ENCODE measurements around the gene LRRC63.
"Not testable (repeated sequence)": the region's sequence is repeated elsewhere in the genome, so short reads cannot be mapped to it uniquely, and the experiment has no call there.

LRRC63 gene

DNA sequence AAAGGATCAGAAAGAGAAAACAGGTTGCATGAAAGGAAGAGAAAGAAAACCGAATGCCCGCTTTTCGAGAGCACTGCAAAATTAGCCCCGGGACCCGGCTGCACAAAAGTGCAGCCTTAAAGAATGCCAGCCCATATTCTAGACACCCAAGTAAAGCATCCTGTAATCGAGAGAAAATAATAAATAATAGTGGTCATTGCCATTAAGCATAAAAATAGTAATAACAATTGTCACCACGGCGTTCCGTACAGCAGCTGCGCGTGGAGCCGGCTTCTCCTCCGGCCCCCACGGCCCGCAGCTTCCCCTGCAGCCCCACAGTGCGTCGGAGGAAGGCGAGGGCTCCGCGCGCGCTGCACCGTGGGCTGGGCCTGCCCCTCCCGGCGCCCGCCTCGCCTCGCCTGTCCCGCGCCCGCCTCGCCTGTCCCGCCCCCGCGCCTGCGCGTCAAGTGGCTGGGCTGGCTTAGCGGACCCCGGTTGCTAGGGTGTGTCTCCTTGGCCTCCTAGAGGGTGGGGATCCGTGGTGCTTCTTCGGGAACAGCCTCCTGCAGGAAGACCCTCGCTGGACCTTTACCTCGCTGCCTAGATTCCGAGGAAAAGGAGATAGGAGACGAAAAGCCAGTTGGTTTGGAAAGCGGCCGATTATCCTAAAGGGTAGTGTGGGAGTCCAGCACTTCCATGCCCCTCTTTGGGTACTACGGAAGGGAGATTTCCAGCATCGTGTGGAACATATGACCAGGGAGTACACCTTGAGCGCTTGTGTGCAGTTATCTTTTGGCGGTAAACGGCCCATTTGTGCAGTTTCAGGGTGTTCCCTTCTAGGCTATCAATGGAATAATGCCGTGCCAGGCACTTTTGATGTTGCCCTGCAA is at the start of gene LRRC63:
LRRC63 (plus strand) TSS at position 446 of the 869 bp plus-strand sequence. CDS start 1,107 bp downstream, outside the sequence.
- peak; percentile 42 for DNase-seq

- not testable (repeated sequence) for DNase-seq
These were observed 49.0 kb upstream of the LRRC63 start for GRCh38 chr13:46162741-46163140.

DNA sequence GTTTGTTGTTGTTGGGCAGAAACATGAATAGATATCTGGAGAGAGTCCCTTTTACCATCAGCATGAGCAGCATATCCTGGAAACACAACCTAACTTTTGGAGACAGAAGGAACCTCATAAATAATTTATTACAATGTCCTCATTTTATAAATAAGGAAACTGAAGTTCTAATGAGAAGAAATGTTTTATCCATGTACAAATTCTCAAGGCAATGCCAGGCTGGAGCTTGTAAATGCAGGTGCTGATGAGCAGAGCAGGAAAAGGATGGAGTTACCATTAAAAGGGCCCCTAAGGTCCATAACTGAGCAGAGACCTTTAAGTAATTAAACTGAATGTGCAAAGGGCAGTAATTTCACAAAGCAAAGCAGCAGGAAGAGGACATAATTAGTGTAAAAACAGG is 47.1 kb upstream of the LRRC63 start:
- no peak for DNase-seq

DNA sequence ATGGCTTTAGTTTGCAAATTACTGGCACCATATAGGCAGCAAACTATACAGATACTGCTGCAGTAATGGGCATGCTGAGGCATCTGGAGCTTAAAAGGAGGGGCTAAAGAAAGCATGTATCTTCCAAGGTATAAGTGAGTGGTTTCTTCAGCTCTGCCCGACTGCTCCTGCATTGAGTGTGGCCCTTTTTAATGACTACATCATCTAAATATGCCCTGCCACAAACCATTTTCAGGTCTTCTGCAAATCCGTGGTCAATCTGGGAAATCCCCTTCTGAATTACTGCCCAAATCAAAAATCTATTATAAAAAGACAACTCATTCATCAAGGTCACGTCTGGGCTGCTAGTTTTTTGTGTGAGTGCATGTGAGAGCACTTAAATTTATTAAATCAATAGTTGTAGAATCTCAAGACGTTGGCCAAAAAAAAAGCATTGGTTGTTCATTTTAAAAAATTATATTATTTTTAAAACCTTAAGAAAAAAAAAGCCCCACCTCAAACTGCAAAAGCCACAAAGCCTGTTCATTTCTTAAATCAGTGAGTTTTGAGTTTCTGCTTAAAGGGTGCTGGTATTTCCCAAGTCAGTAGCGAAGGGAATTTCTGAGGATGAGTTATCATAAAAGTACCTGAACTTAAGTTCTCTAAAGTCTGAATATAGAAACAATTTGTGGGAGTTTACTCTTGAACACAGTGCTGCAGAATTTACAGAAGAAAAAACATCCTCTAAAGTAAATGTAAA is 46.1 kb upstream of the LRRC63 start:
- DNase-seq, result no peak

- no peak for DNase-seq
These were observed 45.5 kb upstream of the LRRC63 start for GRCh38 chr13:46166224-46166584.

- DNase-seq, result no peak
These were observed 44.6 kb upstream of the LRRC63 start for GRCh38 chr13:46166947-46167610.

DNA sequence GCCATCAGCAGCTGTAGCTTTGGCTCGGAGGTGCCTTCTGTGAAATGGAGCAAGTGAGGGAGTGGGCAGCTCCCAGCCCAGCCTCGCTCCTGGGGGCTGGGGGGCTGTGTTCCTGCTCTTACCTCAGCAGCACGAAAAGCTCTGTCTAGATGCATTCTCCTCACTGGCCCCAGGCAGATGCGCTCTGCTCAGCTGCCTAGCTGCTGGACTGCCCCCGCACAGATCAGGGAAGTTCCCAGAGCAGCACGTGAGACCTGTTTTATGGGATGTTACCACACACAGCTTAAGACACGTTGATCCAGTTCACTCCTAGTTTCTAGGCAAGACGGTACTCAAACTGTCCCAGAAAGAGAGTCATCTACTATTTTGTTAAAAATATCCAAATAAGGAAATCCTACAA is 43.4 kb upstream of the LRRC63 start:
- DNase-seq, result no peak

GRCh38 chr13:46168783-46169182 is 42.9 kb upstream of the LRRC63 start:
- DNase-seq, result no peak

DNA sequence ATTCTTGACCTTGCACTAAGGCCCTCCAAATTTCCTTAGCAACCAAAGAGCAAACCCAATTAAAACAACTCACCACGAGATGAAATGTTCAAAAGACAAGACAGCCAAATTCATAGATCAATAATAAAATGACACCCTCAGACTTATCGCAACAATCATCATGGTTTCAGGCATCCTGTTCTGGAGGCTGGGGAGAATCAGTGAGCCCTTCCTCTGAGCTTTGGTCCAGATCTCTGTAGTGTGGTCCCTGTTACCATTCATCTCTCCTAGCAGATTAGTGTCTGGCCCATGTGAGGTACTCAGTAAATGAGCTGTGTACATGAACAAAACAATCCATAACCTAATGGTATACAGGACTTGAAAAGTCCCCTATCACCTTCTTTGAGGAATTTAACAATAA is 42.0 kb upstream of the LRRC63 start:
- DNase-seq, result no peak

- no peak for DNase-seq
These were observed 41.5 kb upstream of the LRRC63 start for GRCh38 chr13:46170268-46170667.

DNA sequence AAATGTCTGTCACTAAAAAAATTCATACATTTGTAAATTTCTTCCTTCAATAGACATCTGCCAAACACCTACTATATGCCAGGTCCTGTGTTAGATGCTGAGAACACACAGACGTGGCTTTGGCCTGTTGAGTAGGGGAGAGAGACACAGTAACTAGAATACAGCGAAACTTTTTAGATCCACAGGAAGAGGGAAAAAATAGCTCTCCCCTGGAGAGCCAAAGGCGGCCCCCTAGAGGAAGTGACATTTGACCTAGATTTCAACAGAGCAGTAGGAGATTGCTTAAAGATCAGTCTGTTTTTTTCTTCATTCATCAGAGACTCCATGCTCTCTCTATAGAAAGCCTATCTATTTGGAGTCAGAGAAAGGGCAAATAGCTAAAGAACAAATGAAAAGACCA is 41.0 kb upstream of the LRRC63 start:
- no peak for DNase-seq

DNA sequence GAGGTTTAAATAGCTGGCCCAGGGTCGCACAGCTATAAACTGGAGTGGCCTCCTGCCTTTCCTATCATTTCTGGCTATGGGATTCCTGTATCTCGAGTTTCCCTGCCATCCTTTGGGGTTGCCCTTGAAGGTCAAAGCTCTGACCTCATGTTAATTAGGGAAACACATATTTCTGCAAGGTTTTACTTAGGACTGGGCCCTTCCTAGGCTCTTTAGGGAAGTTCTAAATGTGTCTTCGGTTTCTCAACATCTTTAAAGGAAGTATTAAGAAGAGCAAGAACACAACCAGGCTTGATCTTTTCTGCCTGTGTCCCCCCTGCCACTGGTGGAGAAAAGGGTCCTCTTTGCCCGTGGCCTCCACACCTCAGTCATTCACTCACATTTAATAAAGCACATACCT is 40.5 kb upstream of the LRRC63 start:
- no peak for DNase-seq

GRCh38 chr13:46171739-46172138 is 40.0 kb upstream of the LRRC63 start:
- DNase-seq, result no peak

GRCh38 chr13:46172531-46172991 is 39.2 kb upstream of the LRRC63 start:
- DNase-seq, result no peak

DNA sequence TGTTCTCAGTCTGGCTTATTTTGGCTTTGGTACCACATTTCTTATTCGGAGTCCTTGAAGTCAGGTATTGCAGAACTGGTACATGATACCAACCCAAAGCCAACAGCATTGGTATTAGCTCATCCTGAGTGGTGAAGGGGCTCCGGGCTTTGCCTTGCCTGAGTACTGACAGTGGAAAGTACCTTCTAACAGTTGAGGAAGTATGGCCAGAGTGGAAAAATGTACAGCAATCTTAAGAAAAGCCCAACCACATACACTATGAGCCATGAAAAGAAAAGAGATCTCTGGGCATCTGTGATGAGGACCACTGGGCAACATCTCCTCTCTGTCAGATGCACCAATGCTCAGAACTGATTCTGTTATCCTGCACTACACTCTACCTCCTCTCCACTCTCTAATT is 38.1 kb upstream of the LRRC63 start:
- no peak for DNase-seq

DNA sequence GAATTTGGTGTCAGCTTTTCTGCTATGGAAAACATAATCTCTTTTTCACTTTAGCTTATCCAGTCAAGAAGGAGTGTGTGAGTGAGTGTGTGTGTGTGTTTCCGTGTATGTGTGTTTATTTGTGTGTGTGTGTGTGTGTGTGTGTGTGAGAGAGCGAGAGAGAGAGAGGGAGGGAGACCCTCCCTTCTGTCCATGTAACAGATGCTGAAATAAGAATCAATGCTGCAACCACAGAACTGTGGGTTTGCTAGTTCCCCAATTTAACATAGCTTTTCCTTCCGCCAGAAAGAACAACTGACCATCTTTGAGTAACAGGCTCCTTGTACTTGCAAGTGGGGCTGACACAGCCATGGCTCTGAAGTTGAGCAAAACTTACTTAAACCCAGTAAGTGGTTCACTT is 35.0 kb upstream of the LRRC63 start:
- DNase-seq, result no peak

DNA sequence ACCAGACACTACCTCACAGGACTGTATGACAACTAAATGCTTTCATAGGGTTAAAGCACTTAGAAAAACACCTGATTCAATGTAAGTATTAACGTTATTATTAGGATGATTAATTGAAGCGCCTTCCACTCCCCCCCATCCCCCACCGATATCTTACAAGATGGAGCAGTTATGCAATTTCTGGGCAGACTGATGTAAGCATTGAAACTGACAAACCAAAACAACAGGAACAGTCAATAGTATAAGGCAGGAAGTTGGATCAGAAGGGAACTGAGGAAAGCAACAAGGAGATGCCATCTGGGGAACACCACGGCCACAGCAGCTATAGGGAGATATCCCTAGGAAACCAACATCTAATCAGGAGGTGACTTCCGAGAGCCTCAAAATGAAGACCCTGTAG is 33.6 kb upstream of the LRRC63 start:
- DNase-seq, result no peak

DNA sequence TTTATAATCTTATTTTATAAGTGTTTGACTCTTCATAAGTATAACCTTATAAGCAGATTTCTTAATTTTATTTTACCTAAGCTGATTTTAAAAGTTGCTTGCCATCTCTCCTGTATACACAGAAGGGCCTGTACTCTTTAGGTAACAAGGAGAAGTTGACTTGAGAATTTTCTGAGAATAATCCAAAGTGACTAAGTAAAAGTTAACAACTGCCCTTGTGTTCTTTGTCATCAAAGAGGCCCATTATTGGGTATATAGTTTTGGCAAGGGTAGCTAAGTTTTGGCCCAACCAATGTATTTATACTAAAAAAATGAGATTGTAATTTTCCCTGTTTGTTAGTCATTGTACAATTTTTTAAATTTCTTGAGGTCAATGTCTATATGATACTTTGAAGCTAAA is 32.9 kb upstream of the LRRC63 start:
- no peak for DNase-seq

- DNase-seq, result no peak
These were observed 32.2 kb upstream of the LRRC63 start for GRCh38 chr13:46179491-46179908.

DNA sequence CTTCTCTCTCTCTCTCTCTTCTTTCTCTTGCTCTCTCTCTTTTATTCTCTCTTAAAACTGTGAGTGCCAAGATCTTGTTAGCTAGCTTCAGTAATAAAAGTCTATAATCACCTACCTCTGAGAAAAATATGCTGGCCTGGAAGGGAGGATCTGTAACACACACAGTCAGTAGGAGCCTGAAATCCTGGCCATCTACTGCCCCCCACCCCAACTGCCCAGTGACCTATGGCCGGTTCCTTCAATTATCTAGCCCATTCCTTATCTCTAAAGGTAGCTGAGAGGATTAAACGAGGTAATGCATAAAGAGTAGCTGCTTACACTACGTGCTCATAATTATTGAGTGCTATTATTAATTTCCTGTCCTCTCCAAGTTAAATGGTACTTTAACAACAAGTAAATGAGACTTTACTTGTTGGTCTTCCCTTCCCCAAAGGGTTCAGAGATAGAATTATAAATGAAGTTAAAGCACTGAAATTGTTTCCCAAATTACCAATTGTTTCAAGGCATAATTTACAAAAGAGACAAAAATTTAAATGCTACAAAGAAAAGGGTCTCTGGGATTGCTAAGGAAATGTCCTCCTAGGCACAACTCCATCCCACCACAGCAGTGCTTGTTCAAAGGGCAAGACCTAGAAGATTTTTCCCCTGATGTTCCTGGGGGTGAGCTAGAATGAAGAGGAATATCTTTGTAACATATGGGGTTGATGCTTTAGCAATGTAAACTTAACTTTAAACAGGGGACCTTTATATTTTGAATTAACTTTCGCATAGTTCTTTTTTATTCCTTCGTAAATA is 31.6 kb upstream of the LRRC63 start:
- no peak for DNase-seq

DNA sequence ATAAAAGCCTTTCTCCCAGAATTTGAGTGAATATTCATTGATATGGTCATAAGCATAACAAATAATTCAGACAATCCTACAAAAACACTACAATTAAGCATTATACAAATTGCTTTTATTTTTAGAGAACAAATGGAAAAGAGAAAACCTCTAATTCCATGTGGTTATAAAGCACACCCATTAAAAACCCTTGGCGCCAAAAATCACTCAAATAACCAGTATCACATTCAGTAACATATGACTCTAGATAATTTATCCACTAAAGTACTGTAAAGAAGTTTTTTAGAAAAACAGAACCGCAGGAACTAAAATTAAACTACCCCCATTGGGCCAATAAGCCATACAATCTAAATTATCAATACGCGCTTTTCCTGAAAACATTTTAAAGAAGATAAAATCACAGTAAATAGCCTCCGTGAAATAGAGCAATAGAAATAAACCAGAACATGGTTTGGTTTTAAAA is 30.3 kb upstream of the LRRC63 start:
- no peak for DNase-seq

DNA sequence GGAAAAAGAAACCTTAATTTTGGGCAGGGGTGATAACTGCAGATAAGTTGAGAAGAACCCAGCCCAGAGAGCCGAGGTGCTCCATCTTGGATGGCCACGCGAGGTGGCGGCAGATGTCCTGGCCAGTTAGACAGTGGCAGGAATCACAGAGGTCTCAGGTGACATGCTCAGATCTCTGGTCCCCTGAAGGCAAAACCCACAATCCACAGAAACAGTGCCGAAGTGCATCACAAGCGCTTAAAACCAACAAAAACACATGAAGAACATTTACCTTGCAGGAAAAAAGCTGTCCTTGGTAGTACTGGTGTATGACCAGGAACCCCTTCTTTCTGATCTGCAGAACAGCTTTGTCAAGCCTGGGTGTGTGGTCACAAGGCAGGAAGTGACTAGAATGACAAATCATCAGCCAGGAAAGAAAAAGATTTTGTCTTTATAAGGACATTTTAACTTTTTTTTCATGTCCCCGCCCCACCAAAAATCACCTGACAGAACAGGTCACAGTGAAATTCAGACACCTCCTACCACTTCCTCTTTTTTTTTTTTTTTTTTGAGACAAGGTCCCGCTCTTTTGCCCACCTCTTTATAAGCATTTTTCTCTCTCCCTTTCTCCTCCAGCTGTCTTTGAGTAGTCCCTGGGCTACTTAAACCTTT is 29.8 kb upstream of the LRRC63 start, which contains the start of gene LCP1:
LCP1 (minus strand) TSS at position 338 of the 651 bp plus-strand sequence. CDS start 22,515 bp downstream, outside the sequence.
- DNase-seq, result no peak
